Measurements from ENCODE around the gene RNF26.
"Not testable (repeated sequence)": the region's sequence is repeated elsewhere in the genome, so short reads cannot be mapped to it uniquely, and the experiment has no call there.

Gene RNF26

DNA sequence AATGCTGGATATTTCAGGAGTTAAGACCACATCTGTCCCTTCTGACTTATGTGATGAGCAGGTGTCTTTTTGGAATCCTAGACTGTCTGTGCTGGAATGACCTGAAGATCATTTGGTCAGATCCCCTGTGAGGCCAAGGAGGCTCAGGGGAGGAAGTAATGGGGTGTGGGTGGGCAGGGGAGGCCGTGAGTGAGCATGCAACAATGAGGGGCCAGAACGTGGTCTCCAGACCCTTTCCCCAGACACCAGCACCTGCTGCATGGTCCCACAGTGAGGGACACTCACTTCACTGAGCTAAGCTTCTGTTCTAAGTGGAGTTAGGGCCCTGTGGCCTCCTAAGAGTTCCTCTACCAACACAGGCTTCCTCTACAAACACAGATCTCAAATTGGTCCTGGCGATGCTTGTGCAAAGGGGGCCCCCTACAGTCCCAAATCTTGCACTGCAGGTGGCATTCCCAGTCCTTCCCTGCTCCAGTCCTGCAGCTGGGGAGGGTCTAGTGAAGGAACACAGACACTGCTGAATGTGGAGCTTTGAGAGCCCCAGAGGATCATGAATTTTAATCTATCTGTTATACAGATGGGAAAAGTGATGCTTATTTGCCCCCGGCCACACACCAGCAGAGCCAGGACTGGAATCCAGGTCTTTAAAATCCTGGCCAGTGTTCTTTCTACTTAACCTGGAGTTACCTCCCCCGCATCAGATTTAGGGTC lies 39.7 kb downstream of the RNF26 start:
- ATAC-seq (no peak), DNase-seq (peak; percentile 53)
- Mint-ChIP-seq H3K27ac (no peak overlapping the region), H3K4me1 (peaks cover 5% of the 10 kb centered on the region), H3K4me3 (no peak overlapping the region), H3K27me3 (peaks cover 4% of the 10 kb centered on the region), H3K9me3 (no peaks in the 10 kb centered on the region), H3K36me3 (ENCODE audit: low read depth) (no peaks in the 10 kb centered on the region)

DNA sequence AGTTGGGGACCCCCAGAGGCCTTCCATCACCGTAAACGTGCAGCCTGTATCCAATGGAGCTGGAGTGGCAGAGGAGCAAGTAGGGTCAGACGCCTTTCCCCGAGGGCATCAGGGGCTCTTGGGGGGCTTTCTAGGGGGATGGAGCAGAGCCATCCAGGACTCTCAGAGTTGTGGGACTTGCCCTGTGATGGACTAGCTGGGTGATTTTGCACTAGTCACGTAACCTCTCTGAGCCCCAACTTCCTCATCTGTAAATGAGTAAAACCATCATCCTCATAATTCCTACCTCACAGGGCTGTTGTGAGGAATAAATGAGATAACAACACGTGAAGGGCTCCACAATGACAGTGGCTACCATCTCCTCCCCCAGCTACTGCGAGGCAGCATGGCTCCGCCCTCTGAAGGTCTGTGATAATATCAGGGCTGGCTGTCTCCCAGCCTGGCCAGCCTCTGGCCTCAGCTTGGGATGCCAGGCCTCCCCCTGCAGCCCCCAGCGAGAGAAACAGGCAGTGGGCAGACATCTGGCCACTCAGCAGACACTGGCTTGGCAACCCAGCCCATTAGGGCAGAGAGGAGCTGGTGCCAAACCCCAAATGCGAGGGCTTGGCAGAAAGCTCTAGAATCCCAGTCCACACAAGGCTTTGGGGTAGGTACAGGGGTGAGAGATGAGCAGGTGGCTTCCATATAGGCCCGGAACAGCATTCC lies 40.5 kb downstream of the RNF26 start:
- no peaks in the 10 kb centered on the region for H3K9me3 Mint-ChIP-seq
- no peak overlapping the region for H3K4me3 Mint-ChIP-seq
- no peak overlapping the region for H3K27ac Mint-ChIP-seq
- H3K27me3 Mint-ChIP-seq = peaks cover 4% of the 10 kb centered on the region
- peaks cover 5% of the 10 kb centered on the region for H3K4me1 Mint-ChIP-seq
- H3K36me3 Mint-ChIP-seq (ENCODE audit: low read depth) = no peaks in the 10 kb centered on the region
- ATAC-seq = no peak
- no peak for DNase-seq

DNA sequence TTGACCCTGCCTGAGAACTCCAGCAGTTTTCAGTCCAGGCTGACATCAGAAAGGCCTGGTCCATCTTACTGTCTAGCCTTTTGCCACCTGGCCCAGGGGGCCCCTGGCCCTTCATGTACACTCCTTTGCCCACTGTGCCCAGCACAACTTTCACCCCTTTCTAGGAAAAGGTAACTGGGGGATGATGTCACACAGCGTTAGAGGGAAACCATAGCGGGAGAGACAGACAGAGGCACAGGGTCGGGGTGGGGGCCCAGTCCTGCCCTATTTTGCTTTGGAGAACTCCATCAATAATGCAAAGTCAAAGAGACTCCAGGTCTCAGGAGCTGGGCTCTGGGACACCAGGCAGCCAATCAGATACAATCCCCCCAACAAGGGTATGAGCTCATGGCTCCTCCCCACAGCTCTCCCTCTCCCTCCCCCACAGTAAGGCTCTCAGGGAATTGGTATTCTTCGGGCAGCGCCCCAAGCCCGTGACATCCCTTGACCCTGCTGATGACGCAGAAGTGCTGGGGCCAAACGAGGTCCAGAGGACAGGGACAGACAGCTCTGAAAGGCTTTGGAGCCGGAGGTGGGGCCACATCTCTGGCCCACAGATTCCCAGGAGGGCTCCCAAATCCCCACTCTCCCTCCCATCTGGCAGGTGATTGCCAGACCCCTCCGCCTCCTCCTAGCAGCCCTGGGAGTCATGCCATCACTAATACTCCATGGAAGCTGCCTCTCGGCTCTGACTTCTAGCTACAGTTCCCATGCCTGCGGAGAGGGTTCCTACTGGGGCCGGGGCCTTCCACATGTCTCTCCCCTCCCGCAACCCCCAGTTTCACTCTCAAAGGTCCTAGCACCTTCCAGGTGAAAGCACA lies 41.2 kb downstream of the RNF26 start:
- H3K36me3 Mint-ChIP-seq (ENCODE audit: low read depth) = no peaks in the 10 kb centered on the region
- H3K4me1 Mint-ChIP-seq = peaks cover 5% of the 10 kb centered on the region
- no peak for DNase-seq
- H3K4me3 Mint-ChIP-seq = no peak overlapping the region
- no peaks in the 10 kb centered on the region for H3K9me3 Mint-ChIP-seq
- H3K27me3 Mint-ChIP-seq = peaks cover 1% of the 10 kb centered on the region
- ATAC-seq = no peak
- H3K27ac Mint-ChIP-seq = no peak overlapping the region

DNA sequence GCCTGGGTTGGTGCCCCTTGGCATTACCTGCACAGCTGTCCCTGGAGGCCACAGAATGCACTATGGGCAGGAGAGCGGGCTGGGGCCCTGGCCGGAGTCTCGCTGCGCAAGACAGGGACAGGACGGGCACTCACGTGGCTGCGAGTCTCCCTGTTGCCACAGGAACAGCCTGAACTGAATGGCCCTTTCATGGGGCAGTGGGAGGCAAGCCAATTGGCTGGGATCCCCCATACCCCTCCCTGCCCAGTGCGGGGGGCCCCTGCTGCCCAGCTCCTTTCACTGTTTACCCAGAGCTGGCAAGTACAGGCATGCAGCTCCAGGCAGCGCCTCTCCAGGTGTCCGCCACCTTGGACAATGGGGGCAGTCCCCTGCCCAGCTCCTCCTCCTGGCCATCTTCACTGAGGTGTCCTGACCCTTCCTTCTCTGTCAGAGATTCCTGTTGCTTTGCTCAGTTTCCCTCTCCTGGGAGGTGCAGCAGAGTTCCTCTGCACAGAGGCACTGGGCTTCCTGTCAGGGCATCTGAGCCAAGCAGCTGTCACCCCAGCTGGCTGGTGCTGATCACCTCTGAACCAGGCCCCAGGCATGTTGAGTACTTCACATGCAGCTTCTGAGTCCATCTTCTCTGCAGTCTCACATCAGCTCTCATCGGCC lies 42.0 kb downstream of the RNF26 start:
- DNase-seq = no peak
- no peak overlapping the region for H3K4me3 Mint-ChIP-seq
- H3K36me3 Mint-ChIP-seq (ENCODE audit: low read depth) = no peaks in the 10 kb centered on the region
- no peaks in the 10 kb centered on the region for H3K9me3 Mint-ChIP-seq
- ATAC-seq = no peak
- no peak overlapping the region for H3K27ac Mint-ChIP-seq
- peaks cover 5% of the 10 kb centered on the region for H3K4me1 Mint-ChIP-seq
- peaks cover 1% of the 10 kb centered on the region for H3K27me3 Mint-ChIP-seq

DNA sequence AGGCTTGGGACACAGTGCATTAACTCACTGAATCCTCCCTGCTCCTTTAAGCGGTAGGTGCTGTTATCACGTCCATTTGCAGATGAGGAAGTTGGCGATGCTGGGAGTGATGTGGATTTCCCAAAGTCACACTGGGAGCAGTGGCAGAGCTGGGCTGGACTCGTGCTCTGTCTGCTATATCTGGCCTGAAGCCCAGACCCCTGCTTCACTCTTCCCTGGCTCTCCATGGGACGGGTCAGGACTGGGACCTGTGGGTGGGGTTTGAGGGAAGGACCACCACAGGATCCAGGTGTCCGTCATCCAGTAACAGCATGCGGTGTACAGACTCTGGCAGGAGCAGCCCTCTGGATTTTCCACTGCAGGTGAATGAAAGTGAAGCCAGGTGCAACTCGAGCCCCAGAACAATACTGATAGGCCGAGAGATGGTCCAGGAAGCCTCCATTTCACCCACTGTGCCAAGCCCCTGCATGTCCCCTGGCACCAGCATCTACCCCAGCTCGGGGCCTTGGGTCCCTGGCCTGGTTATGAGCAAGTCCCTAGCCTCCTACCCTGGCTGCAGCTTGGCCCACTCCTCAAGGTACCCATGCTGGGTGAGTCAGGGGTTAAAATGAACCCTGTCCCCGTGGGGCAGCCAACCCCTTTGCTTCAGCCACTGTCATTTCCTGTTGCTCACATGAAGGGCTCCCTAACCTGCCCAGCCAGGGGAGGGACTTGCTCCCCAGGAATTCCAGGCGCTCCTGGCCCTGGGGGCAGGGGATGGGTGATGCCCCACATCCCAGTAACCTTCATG lies 43.0 kb downstream of the RNF26 start:
- H3K4me3 Mint-ChIP-seq = no peak overlapping the region
- H3K27ac Mint-ChIP-seq = no peak overlapping the region
- DNase-seq (no peak), ATAC-seq (no peak)
- H3K27me3 Mint-ChIP-seq = peaks cover 3% of the 10 kb centered on the region
- H3K9me3 Mint-ChIP-seq = no peaks in the 10 kb centered on the region
- H3K4me1 Mint-ChIP-seq = peaks cover 5% of the 10 kb centered on the region
- no peaks in the 10 kb centered on the region for H3K36me3 Mint-ChIP-seq (ENCODE audit: low read depth)

DNA sequence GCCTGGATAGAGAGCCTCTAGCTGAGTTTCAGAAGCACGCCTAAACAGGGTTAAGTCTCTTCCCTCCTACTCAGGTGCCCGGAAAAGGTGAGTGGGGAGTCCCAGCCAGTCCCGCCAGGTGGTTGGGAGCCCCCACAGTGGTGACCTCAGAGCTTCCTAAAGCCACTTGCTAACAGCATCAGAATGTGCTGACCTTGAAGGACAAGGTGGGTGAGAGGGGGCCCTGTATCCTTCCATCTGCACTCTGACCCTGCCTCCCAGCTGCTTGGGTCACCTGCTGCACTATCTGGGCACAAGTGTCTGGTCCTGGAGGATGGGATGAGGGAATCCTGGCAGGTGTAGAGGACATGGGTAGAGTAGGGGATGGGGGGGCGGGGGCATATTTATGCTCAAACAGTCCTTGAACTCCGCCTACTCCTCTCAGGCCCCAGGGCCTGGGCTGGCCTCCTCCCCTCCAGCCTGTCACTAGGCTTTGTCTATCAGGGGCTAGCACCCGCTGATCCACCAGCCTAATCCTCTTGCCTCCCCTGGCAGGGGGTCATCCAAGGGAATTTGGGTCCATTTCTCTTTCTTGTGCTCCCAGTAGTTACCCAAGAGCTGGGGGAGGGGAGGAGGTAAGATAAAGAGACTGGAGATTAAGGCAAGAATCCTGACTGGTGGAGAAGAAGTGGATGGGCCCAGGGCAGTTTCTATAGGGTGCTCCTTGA lies 43.8 kb downstream of the RNF26 start:
- peaks cover 3% of the 10 kb centered on the region for H3K27me3 Mint-ChIP-seq
- ATAC-seq (no peak), DNase-seq (no peak)
- H3K9me3 Mint-ChIP-seq = no peaks in the 10 kb centered on the region
- H3K4me3 Mint-ChIP-seq = no peak overlapping the region
- no peaks in the 10 kb centered on the region for H3K36me3 Mint-ChIP-seq (ENCODE audit: low read depth)
- H3K4me1 Mint-ChIP-seq = peaks cover 5% of the 10 kb centered on the region
- H3K27ac Mint-ChIP-seq = no peak overlapping the region

DNA sequence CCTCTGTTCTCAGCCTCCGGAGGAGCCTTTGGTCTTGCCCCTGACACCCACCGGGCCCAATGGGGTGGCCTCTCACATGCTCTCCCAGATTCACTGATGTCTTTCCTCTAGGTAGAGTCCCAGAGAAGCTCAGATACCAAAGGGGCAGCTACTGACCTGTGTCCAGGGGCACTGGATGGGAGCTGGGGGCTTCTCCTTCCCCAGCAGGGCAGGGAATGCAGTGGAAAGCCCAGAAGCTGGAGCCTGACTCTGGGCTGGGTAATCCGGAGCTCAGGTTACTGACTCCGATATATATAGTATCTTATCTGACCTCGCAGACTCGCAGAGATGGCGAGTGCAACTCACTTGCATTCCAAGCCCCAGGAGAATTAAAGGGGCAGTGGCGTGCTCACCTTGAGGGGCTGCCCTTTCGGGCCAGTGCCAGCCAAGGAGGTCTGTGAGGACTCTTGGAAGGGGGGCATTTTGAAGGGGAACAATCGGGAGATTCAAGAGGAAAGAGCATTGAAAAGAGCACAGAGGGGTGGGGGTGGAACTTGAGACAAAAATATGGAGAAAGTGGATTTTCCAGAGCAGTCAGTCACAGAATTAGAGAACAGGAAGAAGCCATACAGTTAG lies 44.6 kb downstream of the RNF26 start:
- Mint-ChIP-seq H3K27me3 (peaks cover 3% of the 10 kb centered on the region), H3K27ac (no peak overlapping the region)

DNA sequence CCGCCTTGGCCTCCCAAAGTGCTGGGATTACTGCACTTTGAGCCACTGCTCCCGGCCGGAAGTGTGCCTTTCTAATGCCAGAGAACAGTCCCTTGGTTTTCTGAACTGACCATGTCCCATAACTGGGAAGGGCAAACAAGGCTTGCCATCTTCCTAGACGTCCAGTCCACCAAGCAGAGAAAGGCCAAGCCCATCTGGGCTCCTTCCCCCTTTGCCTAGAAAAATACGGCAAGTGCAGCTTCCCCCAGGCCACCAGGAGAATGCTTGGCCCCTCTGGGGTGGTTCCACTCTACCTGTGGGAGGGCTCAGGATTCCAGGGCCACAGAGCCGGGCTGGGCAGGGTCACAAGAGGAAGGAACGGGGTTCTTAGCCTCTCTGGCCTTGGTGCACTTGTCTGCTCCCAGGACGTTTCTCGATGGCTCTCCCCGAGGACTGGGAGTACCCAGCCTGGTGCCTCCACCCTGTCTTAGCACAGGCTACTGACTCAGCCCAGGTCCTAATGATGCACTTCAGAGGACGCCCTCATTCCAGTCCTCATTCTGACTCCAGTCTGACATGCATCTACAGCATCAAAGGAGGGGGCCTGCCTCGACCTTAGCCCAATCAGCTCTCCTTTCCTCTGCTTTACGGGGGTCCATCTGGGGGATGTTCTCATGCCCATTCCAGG lies 46.0 kb downstream of the RNF26 start:
- ATAC-seq (no peak), DNase-seq (no peak)
- no peak overlapping the region for H3K4me3 Mint-ChIP-seq
- H3K27ac Mint-ChIP-seq = no peak overlapping the region
- peaks cover 3% of the 10 kb centered on the region for H3K27me3 Mint-ChIP-seq
- no peaks in the 10 kb centered on the region for H3K9me3 Mint-ChIP-seq
- H3K36me3 Mint-ChIP-seq (ENCODE audit: low read depth) = no peaks in the 10 kb centered on the region
- no peaks in the 10 kb centered on the region for H3K4me1 Mint-ChIP-seq

More for the DNA sequence above, 44.6 kb downstream of the RNF26 start:
- ATAC-seq (no peak), DNase-seq (no peak)
- Mint-ChIP-seq H3K4me3 (no peak overlapping the region), H3K9me3 (no peaks in the 10 kb centered on the region), H3K36me3 (ENCODE audit: low read depth) (no peaks in the 10 kb centered on the region), H3K4me1 (peaks cover 1% of the 10 kb centered on the region)

DNA sequence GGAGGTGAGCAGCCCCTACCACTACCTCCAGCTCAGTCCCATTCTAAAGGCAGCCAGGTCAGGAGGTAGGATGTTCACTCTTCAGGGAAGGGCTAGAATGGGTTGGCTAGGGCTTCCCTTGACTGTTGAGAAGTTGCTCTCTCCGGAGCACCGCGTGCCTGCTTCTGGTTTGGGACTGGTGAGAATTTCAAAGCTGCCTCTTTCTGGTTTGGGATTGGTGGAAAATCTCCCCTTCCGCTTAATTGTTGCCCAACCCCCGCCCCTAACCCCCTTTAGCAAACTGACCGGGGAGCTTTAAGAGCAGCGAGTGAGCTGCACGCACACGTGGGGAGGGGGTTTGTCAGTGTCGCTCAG lies 46.5 kb downstream of the RNF26 start:
- H3K9me3 Mint-ChIP-seq = no peaks in the 10 kb centered on the region
- no peak overlapping the region for H3K27ac Mint-ChIP-seq
- H3K27me3 Mint-ChIP-seq = peaks cover 3% of the 10 kb centered on the region
- ATAC-seq (no peak), DNase-seq (no peak)
- H3K4me1 Mint-ChIP-seq = no peaks in the 10 kb centered on the region
- H3K36me3 Mint-ChIP-seq (ENCODE audit: low read depth) = no peaks in the 10 kb centered on the region
- no peak overlapping the region for H3K4me3 Mint-ChIP-seq

DNA sequence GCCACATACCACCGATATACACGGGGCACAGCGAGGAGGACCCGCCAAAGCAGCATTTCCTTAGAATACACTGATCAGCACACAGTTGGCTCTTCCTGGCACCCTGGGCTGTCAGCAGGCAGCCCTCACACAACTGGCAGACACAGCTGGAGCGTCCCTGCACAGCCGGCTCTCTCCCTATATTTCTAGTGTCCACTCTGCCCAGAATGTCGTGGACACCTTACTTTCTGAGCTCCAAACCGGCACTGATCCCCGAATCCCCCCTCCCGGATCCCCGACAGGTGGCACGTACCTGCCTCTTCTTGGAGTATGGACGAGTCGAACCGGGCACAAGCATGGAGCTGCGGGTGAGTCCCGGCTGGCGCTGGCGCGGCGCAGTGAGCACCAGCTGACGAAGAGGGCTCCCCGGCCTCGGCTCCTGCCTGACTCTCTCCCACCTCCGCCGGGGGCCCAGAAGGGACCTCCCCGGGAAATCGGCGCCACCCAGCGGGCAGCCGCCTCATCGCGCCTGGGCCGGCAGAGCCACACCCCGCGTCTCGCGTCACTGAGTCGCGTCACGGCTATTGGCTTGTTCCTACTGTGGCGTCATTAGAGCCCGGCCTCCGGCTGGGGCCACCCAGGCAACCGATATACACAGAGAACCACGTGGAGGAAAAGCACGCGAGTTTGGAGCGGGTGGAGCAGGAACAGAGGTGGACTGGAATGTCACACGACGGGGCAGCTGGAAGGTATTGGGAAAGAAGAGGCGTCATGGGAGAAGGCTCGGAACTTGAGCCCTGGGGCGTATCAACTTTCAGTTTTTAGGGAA lies 47.1 kb downstream of the RNF26 start, which contains the start of gene USP2:
Gene USP2 (minus strand): TSS at position 510 of the 808 bp plus-strand sequence. CDS start 8,210 bp downstream, outside the sequence.
- peak; percentile 99 for DNase-seq
- H3K9me3 Mint-ChIP-seq = no peaks in the 10 kb centered on the region
- no peaks in the 10 kb centered on the region for H3K36me3 Mint-ChIP-seq (ENCODE audit: low read depth)
- peaks cover 2% of the 10 kb centered on the region for H3K27me3 Mint-ChIP-seq
- H3K27ac Mint-ChIP-seq = no peak within 1 kb of the TSS
- H3K4me3 Mint-ChIP-seq = no peak within 1 kb of the TSS
- peak; percentile 98 for ATAC-seq
- no peaks in the 10 kb centered on the region for H3K4me1 Mint-ChIP-seq

DNA sequence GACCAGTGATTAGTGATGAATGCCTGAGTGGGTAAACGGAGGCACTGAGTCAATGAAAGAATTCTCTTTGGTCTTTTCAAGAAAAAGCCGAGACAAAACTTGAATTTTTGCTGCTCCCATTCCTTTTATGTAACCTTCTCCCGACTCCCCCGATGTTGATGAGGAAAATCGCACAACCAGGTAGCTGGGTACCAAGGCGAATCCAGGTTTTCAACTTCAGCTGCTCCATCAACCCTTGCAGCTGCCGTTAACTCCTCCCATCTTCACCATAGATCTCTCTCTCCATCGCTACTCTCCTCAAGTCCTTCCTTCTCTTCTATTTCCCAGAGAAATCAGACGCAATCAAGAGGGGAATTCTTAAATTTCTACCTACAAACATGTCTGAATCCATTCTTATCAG lies 47.8 kb downstream of the RNF26 start:
- ATAC-seq (no peak), DNase-seq (no peak)
- no peaks in the 10 kb centered on the region for H3K4me1 Mint-ChIP-seq
- H3K9me3 Mint-ChIP-seq = no peaks in the 10 kb centered on the region
- no peaks in the 10 kb centered on the region for H3K36me3 Mint-ChIP-seq (ENCODE audit: low read depth)
- no peak overlapping the region for H3K4me3 Mint-ChIP-seq
- H3K27ac Mint-ChIP-seq = no peak overlapping the region
- H3K27me3 Mint-ChIP-seq = peaks cover 2% of the 10 kb centered on the region

DNA sequence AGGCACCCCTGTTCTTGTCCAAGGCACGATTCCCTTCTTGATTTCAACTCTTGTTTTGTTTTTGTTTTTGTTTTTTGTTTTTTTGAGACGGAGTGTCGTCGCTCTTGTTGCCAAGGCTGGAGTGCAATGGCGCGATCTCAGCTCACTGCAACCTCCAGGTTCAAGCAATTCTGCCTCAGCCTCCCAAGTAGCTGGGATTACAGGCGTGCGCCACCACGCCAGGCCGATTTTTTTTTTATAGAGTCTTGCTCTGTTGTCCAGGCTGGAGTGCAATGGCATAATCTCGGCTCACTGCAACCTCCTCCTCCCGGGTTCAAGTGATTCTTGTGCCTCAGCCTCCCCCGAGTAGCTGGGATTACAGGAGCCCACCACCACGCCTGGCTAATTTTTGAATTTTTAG lies 48.2 kb downstream of the RNF26 start:
- H3K4me1 Mint-ChIP-seq; H3K9me3 Mint-ChIP-seq; ATAC-seq; H3K4me3 Mint-ChIP-seq; DNase-seq; H3K27ac Mint-ChIP-seq; H3K27me3 Mint-ChIP-seq; H3K36me3 Mint-ChIP-seq (ENCODE audit: low read depth): not testable (repeated sequence)
